Hematopoietic multipotent progenitor cell treated with erythropoietin and hydrocortisone succinate and interleukin-3 and kit ligand, for 15 days (in vitro differentiated cells): ENCODE data around the gene IGSF23.

Experiments used
- DNase-seq: peaks from one replicate; pipeline ENCODE4 v3.0.0-alpha.2; 2015; ENCODE audit warnings: low spot score

IGSF23 gene

GRCh38 chr19:44641501-44642265, 28.3 kb downstream of the IGSF23 start:
- no peak for DNase-seq

- DNase-seq, result no peak
Measured at GRCh38 chr19:44642377-44642776, 29.0 kb downstream of the IGSF23 start.

GRCh38 chr19:44643605-44644401, 30.4 kb downstream of the IGSF23 start, which contains the start of gene PVR:
TSS of gene PVR (plus strand) at chr19:44643910. CDS start at chr19:44644097, 187 bp downstream.
- peak; percentile 36 for DNase-seq

- no peak for DNase-seq
Measured at GRCh38 chr19:44644402-44645016, 31.1 kb downstream of the IGSF23 start.

GRCh38 chr19:44645407-44646048, 32.2 kb downstream of the IGSF23 start:
- DNase-seq, result no peak

- no peak for DNase-seq
Measured at GRCh38 chr19:44646049-44646416, 32.7 kb downstream of the IGSF23 start.

- no peak for DNase-seq
Measured at GRCh38 chr19:44647144-44647543, 33.8 kb downstream of the IGSF23 start.

- no peak for DNase-seq
Measured at GRCh38 chr19:44648631-44649251, 35.4 kb downstream of the IGSF23 start.

GRCh38 chr19:44649578-44650145, 36.3 kb downstream of the IGSF23 start:
- DNase-seq, result no peak

GRCh38 chr19:44653343-44653742, 40.0 kb downstream of the IGSF23 start:
- no peak for DNase-seq

- DNase-seq, result peak; percentile 23
Measured at GRCh38 chr19:44653977-44654774, 40.8 kb downstream of the IGSF23 start.

GRCh38 chr19:44657211-44657921, 44.0 kb downstream of the IGSF23 start:
- peak; percentile 57 for DNase-seq

GRCh38 chr19:44658069-44658733, 44.8 kb downstream of the IGSF23 start:
- no peak for DNase-seq

GRCh38 chr19:44660081-44660480, 46.7 kb downstream of the IGSF23 start:
- DNase-seq, result no peak

GRCh38 chr19:44661205-44661604, 47.8 kb downstream of the IGSF23 start:
- no peak for DNase-seq

- no peak for DNase-seq
Measured at GRCh38 chr19:44661904-44662303, 48.5 kb downstream of the IGSF23 start.

- no peak for DNase-seq
Measured at GRCh38 chr19:44662691-44663385, 49.5 kb downstream of the IGSF23 start.

- no peak for DNase-seq
Measured at GRCh38 chr19:44663996-44664395, 50.6 kb downstream of the IGSF23 start.

- DNase-seq, result no peak
Measured at GRCh38 chr19:44664976-44665375, 51.6 kb downstream of the IGSF23 start.
